ENCODE results near the gene ZNF385A. TPM values are rescaled to one million over a fixed set of nuclear protein-coding genes. Genes with fewer than 3 reads are reported as not detected.

The ZNF385A gene
- total RNA-seq, 1 experiment from 2014 or later: 17.5 TPM

DNA sequence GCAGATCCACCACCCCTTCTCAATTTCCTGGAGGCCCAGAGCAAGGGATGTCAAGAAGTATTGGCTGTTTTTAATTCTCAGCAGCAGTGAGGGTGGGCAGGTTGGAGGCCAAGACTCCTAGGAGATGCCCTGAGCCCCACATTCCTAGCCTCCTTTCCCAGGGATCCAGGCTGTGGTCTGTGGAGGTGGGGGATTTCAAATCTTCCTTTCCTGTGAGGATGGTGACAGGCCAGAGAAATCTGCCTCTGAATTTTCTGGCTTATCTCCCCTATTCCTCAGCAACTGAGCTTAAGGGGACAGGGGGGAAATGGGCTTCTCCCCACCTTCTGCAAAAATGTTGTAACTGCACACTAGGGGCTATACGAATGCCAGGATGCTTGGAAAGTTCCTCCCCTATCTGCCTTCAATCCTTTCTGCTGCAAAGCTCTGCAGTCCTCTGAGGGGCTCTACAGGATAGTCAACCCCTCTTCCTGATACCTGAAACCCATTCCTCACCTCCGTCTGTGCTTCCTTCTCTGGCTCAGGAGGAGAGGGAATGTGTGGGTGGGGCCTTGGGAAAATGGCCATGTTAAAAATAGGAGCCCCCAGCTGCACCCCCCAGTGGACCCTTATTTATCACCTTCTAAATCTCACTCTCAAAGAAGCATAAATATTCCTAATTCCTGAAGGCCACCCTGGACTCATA lies 26.9 kb downstream of the ZNF385A start:
- Histone ChIP-seq H3K4me1 (ENCODE audit: insufficient read depth, low read length, poor library complexity, severe bottlenecking) (peaks cover 52% of the 10 kb centered on the region), H3K4me3 (ENCODE audit: low read depth, low read length, poor library complexity, severe bottlenecking) (peak overlapping the region; percentile 66), H3K36me3 (ENCODE audit: insufficient read depth, low read length, poor library complexity, severe bottlenecking) (no peaks in the 10 kb centered on the region), H3K27ac (ENCODE audit: low read depth, low read length, poor library complexity, severe bottlenecking) (peak overlapping the region; percentile 89), H3K27me3 (replicated peaks; ENCODE audit: insufficient read depth, low read depth, low read length, poor library complexity) (no peaks in the 10 kb centered on the region), H3K9me3 (ENCODE audit: low read depth, low read length, poor library complexity, severe bottlenecking) (no peaks in the 10 kb centered on the region)
- BruUV-seq (replicated peaks): no TSS peak
- ChIA-PET CTCF (no interaction called here), POLR2A (ENCODE audit: low non-redundant PET) (no interaction called here)
- no peak for TF ChIP-seq EZH2 (IDR thresholded peaks at IDR 0.05; ENCODE audit: borderline replicate concordance, low read depth, low read length, poor library complexity, severe bottlenecking)
- TF ChIP-seq, protein P1, sequence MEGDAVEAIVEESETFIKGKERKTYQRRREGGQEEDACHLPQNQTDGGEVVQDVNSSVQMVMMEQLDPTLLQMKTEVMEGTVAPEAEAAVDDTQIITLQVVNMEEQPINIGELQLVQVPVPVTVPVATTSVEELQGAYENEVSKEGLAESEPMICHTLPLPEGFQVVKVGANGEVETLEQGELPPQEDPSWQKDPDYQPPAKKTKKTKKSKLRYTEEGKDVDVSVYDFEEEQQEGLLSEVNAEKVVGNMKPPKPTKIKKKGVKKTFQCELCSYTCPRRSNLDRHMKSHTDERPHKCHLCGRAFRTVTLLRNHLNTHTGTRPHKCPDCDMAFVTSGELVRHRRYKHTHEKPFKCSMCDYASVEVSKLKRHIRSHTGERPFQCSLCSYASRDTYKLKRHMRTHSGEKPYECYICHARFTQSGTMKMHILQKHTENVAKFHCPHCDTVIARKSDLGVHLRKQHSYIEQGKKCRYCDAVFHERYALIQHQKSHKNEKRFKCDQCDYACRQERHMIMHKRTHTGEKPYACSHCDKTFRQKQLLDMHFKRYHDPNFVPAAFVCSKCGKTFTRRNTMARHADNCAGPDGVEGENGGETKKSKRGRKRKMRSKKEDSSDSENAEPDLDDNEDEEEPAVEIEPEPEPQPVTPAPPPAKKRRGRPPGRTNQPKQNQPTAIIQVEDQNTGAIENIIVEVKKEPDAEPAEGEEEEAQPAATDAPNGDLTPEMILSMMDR (conservative IDR thresholded peaks at IDR 0.05; ENCODE audit: low read depth, low read length): no peak
- DNase-seq (ENCODE audit: low spot score): no peak
- intact Hi-C loops (cut with micrococcal nuclease; ENCODE audit: unreplicated experiment): no loop called here

DNA sequence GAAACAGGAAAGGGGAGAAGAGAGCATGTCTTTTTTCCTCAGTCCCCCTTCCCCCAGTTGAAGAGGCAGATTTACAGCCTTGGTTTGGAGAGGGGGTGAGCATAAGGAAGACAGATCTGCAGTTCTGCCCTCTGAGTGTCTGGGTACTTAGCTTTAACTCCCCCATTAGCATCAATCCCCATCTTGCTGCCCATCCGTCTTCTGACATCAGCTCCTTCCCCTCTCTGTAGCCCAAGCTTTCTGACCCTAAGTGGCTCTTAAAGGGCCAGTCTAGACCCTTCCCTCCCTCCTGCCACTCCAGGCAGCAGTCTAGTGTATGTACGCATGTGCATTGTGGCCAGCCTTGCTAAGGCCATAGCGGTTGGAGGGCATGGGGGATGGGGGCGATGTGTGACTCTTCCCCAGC lies 27.6 kb downstream of the ZNF385A start:
- intact Hi-C loops (cut with micrococcal nuclease; ENCODE audit: unreplicated experiment): no loop called here
- peaks cover 59% of the 10 kb centered on the region for H3K4me1 ChIP-seq (ENCODE audit: insufficient read depth, low read length, poor library complexity, severe bottlenecking)
- CTCF ChIA-PET: no interaction called here
- POLR2A ChIA-PET (ENCODE audit: low non-redundant PET): no interaction called here
- no TSS peak for BruUV-seq (replicated peaks)
- H3K9me3 ChIP-seq (ENCODE audit: low read depth, low read length, poor library complexity, severe bottlenecking): no peaks in the 10 kb centered on the region
- peak overlapping the region; percentile 66 for H3K27ac ChIP-seq (ENCODE audit: low read depth, low read length, poor library complexity, severe bottlenecking)
- no peak overlapping the region for H3K4me3 ChIP-seq (ENCODE audit: low read depth, low read length, poor library complexity, severe bottlenecking)
- no peaks in the 10 kb centered on the region for H3K27me3 ChIP-seq (replicated peaks; ENCODE audit: insufficient read depth, low read depth, low read length, poor library complexity)
- H3K36me3 ChIP-seq (ENCODE audit: insufficient read depth, low read length, poor library complexity, severe bottlenecking): no peaks in the 10 kb centered on the region
- DNase-seq (ENCODE audit: low spot score): no peak
- TF ChIP-seq EZH2 (IDR thresholded peaks at IDR 0.05; ENCODE audit: borderline replicate concordance, low read depth, low read length, poor library complexity, severe bottlenecking): no peak
- TF ChIP-seq, protein P1 (conservative IDR thresholded peaks at IDR 0.05; ENCODE audit: low read depth, low read length): no peak

DNA sequence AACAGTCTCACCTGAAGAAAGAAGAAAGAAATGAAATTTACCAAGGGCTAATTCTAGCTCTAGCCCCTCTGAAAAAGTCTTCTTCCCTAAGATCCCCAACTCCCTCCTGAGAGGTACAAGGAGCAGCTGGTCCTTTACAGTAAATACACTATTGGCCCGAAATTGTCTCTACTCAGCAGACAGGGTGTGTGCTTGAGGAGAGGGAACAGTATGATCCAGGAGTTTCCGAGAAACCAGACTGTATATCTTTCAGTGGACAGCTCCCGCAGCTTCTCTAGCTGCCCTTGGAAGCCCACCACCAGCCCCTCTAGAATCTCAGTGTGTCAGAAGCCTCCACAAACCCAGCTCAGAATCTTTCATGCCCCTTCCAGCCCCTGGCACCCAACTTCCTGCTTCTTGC lies 28.3 kb downstream of the ZNF385A start:
- intact Hi-C loops (cut with micrococcal nuclease; ENCODE audit: unreplicated experiment): no loop called here
- ChIA-PET POLR2A (ENCODE audit: low non-redundant PET) (interaction anchor here (0.7 kb wide), 1 partner anchor 31 kb away, joined by 5 read pairs; the partner anchor contains the start of gene COPZ1), CTCF (no interaction called here)
- no peaks in the 10 kb centered on the region for H3K9me3 ChIP-seq (ENCODE audit: low read depth, low read length, poor library complexity, severe bottlenecking)
- DNase-seq (ENCODE audit: low spot score): no peak
- H3K27me3 ChIP-seq (replicated peaks; ENCODE audit: insufficient read depth, low read depth, low read length, poor library complexity): no peaks in the 10 kb centered on the region
- H3K36me3 ChIP-seq (ENCODE audit: insufficient read depth, low read length, poor library complexity, severe bottlenecking): no peaks in the 10 kb centered on the region
- peak overlapping the region; percentile 66 for H3K27ac ChIP-seq (ENCODE audit: low read depth, low read length, poor library complexity, severe bottlenecking)
- H3K4me1 ChIP-seq (ENCODE audit: insufficient read depth, low read length, poor library complexity, severe bottlenecking): peaks cover 66% of the 10 kb centered on the region
- BruUV-seq (replicated peaks): no TSS peak
- no peak overlapping the region for H3K4me3 ChIP-seq (ENCODE audit: low read depth, low read length, poor library complexity, severe bottlenecking)
- TF ChIP-seq EZH2 (IDR thresholded peaks at IDR 0.05; ENCODE audit: borderline replicate concordance, low read depth, low read length, poor library complexity, severe bottlenecking): no peak
- TF ChIP-seq, protein P1 (conservative IDR thresholded peaks at IDR 0.05; ENCODE audit: low read depth, low read length): no peak

Data from A673 (cell line).